ENCODE data around the gene COL20A1. TPM values are rescaled to one million over a fixed set of nuclear protein-coding genes. Genes with fewer than 3 reads are reported as not detected.

Gene COL20A1
- total and polyA plus RNA-seq, 2 donors from 2014 or later = 0.58 TPM; not detected in 1

- Histone ChIP-seq H3K36me3 (ENCODE audit: control insufficient read depth in 2 of 3, insufficient read depth in 3 of 3, low read length in 3 of 3) (no peaks in the 10 kb centered on the region), H3K27me3 (ENCODE audit: control insufficient read depth, insufficient read depth, low read length) (no peaks in the 10 kb centered on the region), H3K9me3 (ENCODE audit: control insufficient read depth in 2 of 3, insufficient read depth in 1 of 3, low read length in 3 of 3) (peaks cover 0 to 9% (median 7%) of the 10 kb centered on the region in 3 donors), H3K4me3 (ENCODE audit: low read length in 3 of 3) (no peak overlapping the region), H3K9ac (ENCODE audit: low read length in 3 of 3) (no peak overlapping the region), H3K27ac (ENCODE audit: low read depth in 2 of 2, low read length in 2 of 2) (no peak overlapping the region), H3K4me1 (ENCODE audit: control insufficient read depth in 2 of 3, insufficient read depth in 2 of 3, low read depth in 1 of 3, low read length in 3 of 3) (no peaks in the 10 kb centered on the region)
- DNase-seq (no peak), FAIRE-seq (no peak)
- intact Hi-C loops (cut with DNase I) = no loop called here
- TF ChIP-seq CTCF (IDR thresholded peaks at IDR 0.05; ENCODE audit: borderline replicate concordance, extremely low read depth, insufficient read depth) = no peak
Measured at GRCh38 chr20:63384336-63384735, 91.3 kb downstream of the COL20A1 start.

Small RNAs within 50 kb of the gene (microRNA-seq; reads per million reads assigned to microRNA genes)
- not detected for gene MIR4326

Other genes with a start within 250 kb of the COL20A1 start
- gene YTHDF1, start 77.1 kb upstream of the COL20A1 start, total RNA-seq = 43.1 TPM
- gene YTHDF1, start 77.1 kb upstream of the COL20A1 start, polyA plus RNA-seq (ENCODE audit: insufficient read depth, low read depth, low replicate concordance) = 21.9 TPM
- 4.0 TPM for gene BIRC7, start 57.3 kb upstream of the COL20A1 start, total RNA-seq
- gene BIRC7, start 57.3 kb upstream of the COL20A1 start, polyA plus RNA-seq (ENCODE audit: insufficient read depth, low read depth, low replicate concordance) = 0.30 TPM
- gene NKAIN4, start 38.7 kb upstream of the COL20A1 start, total RNA-seq = 29.7 TPM
- gene NKAIN4, start 38.7 kb upstream of the COL20A1 start, polyA plus RNA-seq (ENCODE audit: insufficient read depth, low read depth, low replicate concordance) = 107 TPM
- 84.3 TPM for gene ARFGAP1, start 20.4 kb upstream of the COL20A1 start, total RNA-seq
- 40.4 TPM for gene ARFGAP1, start 20.4 kb upstream of the COL20A1 start, polyA plus RNA-seq (ENCODE audit: insufficient read depth, low read depth, low replicate concordance)
- 0.44 TPM for gene CHRNA4, start 68.2 kb downstream of the COL20A1 start, total RNA-seq
- 0.67 TPM for gene CHRNA4, start 68.2 kb downstream of the COL20A1 start, polyA plus RNA-seq (ENCODE audit: insufficient read depth, low read depth, low replicate concordance)
- 2.2 TPM for gene KCNQ2, start 179.5 kb downstream of the COL20A1 start, total RNA-seq
- not detected for gene KCNQ2, start 179.5 kb downstream of the COL20A1 start, polyA plus RNA-seq (ENCODE audit: insufficient read depth, low read depth, low replicate concordance)
- 18.1 TPM for gene EEF1A2, start 205.9 kb downstream of the COL20A1 start, total RNA-seq
- 1.5 TPM for gene EEF1A2, start 205.9 kb downstream of the COL20A1 start, polyA plus RNA-seq (ENCODE audit: insufficient read depth, low read depth, low replicate concordance)
- 578 TPM for gene PPDPF, start 227.6 kb downstream of the COL20A1 start, total RNA-seq
- gene PPDPF, start 227.6 kb downstream of the COL20A1 start, polyA plus RNA-seq (ENCODE audit: insufficient read depth, low read depth, low replicate concordance) = 961 TPM
- gene PTK6, start 244.2 kb downstream of the COL20A1 start, total RNA-seq = 1.1 TPM
- 0.26 TPM for gene PTK6, start 244.2 kb downstream of the COL20A1 start, polyA plus RNA-seq (ENCODE audit: insufficient read depth, low read depth, low replicate concordance)